GM21390 (cell line): ENCODE results near the gene LDLRAD4.
A peak's percentile ranks its signal among the peaks of the same experiment; 100 is the strongest.

Source experiments
- ATAC-seq: cut with Tn5 transposase; IDR thresholded peaks from one replicate; pipeline ENCODE4 v1.9.1; 2021; ENCODE audit not compliant: unreplicated experiment

The LDLRAD4 gene

DNA sequence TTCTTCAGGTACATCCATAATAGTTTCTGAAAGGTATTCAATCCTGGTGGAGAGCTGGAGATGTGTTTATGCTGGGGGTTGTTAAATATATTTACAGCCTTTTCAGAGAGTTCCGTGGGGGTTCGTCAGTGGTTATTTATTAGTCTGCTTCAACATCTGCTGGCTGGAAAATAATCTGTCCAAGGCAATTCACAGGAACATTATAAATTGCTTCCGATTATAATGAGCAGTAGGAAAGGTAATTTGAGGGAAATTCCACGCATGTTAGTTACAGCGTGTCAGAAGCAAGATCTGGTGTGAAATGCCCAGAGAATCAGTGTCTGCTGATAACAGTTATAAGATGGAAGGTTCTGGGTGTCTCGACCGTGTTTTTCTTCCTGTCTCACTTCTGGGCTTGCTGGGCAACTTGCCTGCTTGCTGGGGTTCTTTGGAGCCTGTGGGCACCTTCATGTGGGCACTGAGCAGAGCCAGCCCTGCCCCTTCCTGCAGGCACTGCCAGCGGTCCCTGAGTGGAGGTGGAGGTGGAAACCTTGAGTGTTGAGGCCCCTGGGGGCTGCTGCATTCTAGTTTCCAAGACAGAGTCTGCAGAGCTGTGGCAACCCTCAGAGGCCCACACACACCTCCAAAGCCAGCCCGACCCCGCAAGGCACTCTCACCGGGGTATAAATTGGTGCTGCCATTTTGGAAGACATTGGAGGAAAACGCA is 322.1 kb downstream of the LDLRAD4 start:
- ATAC-seq: no peak

DNA sequence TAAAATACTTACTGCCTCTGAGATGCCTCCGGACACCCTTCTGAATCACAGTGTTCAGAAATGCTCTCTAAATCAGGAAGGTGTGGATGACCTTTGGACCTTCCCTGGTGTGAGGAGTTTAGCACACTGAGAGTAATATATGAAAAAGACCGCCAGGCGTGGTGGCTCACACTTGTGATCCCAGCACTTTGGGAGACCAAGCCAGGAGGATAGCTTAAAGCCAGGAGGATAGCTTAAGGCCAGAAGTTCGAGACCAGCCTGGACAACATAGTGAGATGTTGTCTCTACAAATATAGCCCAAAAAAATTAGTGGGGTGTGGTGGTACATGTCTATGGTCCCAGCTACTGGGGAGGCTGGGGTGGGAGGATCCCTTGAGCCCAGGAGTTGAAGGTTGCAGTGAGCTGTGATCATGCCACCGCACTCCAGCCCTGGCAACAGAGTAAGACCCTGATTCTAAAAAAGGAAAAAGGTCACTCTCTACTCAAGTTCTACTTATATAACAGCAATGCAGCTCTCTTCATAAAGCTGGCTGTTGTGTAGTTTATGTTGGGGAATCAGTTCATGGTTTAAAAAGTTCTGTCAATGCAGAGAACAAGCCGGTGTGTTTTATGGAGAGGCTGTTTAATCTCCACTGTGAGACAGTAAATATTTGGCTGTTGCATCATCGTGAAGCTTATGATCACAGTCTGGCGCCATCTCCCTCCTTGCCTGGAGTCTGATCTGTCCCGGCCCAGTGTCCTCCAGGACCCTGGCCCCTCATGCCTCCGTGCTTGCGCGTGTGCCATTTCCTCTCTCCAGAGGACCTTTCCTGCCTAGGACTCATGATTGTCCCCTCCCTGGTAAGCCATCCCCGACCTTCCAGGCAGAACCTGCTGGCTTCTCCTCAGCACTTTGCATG is 323.3 kb downstream of the LDLRAD4 start:
- ATAC-seq: no peak

DNA sequence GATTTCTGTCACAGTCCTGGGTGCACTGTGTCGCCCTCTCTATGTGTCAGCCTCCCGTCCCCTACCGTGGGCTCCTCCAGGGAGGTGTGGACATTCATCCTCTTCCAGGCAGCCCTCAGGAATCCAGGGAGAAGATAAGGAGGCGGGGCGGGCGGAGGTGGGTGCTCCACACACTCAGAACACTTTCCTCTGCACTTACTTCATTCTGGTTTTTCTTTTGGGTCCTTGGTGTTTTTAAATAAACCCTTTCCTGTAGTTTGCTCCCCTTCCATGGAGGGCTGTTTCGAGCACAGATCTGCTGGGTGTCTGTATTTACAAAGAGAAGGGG is 323.9 kb downstream of the LDLRAD4 start:
- no peak for ATAC-seq

DNA sequence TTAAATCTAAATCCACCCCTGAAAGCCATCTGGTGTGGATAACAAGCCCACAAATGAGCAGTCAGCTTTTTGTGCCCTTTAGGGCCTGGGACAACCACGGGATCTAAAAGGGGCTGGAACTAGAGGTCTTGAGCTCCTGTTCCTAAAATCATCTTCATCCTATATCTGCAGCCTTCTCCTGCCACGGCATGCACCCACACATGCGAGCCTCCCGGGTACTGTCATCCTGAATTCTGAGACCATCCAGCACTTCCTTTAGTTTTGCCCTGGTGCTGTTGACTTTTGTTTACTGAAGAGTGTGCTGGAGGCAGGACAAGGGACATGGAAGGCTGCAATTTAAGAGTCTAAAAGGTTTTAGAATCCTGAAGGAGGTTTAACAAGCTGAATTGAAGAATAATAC is 324.6 kb downstream of the LDLRAD4 start:
- ATAC-seq: no peak

DNA sequence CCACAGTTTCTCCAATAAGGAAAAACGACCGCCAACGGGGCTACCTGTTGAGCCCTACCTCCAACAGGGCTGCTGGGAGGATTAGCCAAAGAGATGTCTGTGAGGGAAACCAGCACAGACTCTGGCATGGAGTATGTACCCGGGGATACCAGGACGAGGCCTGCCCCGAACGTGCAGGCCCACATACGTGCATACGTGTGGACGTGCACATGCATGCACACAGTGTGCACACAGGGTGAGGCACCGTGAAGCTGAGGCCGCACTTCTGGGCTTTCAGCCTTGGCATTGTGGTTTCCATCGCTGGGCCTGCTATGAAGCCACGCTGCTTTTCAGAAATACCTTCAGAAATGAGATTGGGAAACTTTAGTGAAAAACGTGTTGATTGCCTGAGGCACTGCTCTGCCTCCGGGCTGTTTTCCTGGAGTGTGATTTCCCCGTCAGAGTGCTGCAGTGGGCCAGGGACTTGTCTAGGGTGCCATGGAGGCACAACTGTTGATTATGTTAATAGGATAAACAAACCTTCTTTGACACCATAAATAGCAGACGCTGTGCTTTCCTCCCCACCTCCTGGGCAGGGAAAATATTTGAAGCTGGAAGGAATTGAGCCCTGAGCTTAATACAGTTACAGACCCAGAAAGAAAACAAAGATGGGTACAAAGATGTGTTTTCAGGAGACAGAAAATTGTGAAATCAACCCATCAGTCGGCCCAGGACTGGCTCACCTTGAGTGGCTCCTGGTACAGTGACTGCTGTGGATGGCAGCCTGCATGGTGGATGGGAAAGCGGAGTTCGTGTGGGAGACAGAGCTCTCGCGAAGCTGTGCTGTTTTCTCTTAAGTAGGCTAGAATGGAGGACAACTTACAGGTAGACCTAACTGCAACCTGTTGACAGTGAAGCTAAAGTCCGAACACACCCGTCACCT is 325.5 kb downstream of the LDLRAD4 start:
- no peak for ATAC-seq

DNA sequence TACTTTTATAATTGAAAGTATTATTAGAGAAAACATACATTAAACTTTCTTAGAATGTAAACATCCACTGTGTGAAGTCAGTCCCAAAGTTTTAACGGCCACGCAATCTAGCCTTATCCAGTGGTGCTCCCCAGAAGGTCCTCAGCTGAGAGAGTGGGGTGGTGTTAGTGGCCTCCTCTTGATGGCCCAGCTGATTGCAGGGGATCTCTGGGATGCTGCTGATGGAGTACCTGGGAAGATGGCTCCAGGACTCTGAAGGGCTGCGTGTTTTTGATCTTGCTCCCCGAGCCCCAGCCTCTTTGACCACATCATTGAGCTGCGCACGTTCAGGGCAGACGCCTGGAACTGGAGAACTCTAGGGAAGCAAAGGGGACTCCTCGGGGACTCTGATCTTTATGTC is 326.4 kb downstream of the LDLRAD4 start:
- ATAC-seq: no peak

DNA sequence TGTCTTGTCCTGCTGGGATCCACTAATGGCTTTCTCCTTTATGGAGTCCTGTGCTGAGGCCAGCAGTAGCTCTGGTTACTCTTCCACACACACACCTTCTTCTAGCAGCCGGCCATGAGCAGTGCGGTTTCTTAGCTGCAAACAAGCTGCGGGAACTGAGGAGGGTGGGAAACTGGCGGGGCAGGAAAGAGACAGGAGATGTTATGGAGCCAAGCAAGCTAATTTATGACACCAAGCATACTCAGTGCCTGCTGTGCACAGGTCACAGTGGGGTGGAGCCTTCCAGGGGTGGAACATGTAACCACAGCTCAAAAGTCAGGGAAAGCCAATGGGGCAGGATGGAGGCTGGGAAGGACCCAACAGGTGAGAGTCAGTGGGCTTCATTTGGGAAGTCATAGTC is 327.0 kb downstream of the LDLRAD4 start:
- no peak for ATAC-seq

DNA sequence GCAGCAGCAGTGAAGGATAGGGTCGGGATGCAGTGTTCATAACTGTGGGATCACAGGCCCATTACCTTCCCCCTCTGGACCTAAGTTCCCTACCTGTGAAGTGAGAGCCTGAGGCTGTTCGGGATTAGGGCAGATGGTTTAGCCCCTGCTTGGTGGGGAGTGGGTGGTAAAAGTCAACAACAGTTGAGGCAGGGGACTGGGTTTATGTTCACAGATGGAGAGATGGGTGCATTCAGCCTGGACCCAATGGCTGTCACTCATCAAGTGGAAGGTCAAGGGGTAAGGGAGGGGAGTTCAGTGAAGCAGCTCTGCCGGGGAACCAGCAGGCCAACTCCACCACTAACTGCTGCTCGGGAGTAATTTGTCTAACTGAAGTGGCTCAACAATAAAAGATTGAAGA is 327.4 kb downstream of the LDLRAD4 start:
- ATAC-seq: no peak

DNA sequence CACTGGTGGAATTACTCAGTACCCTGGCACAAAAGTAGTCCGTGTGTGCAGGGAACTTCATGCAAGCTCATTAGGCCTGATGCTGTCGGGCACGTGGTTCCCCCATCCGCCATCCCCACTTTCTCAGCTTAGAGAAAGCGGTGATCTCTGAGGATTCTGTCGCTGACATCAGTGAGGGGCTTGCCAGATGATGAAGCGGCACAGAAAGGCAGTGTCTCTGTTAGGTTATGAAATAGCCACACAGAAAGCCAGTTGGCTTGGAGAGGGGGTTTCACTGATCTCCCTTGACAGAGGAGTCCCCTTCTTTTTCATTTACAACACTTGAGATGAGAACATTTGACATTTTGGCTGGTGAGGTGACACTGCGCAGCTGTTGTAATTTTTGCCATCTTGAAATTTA is 328.1 kb downstream of the LDLRAD4 start:
- no peak for ATAC-seq

DNA sequence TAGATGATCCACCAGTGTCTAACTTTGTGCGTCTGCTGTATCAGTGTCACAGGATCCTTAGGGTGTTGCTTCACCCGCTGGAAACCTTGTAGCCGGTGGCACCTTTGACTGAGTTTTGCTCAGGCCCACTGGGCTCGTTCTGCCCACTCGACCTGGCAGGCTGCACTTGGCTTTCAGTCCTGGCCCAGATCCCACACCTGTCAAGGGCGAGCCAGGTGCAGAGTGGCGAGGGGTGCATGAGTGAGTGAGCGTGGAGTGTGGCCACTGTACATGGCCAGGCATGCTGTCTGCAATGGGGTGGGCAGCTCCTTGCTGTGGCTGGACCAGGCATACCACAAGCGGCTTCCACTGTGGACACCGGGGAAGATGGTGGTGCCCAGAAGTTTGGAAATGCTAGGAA is 328.8 kb downstream of the LDLRAD4 start:
- ATAC-seq: no peak

DNA sequence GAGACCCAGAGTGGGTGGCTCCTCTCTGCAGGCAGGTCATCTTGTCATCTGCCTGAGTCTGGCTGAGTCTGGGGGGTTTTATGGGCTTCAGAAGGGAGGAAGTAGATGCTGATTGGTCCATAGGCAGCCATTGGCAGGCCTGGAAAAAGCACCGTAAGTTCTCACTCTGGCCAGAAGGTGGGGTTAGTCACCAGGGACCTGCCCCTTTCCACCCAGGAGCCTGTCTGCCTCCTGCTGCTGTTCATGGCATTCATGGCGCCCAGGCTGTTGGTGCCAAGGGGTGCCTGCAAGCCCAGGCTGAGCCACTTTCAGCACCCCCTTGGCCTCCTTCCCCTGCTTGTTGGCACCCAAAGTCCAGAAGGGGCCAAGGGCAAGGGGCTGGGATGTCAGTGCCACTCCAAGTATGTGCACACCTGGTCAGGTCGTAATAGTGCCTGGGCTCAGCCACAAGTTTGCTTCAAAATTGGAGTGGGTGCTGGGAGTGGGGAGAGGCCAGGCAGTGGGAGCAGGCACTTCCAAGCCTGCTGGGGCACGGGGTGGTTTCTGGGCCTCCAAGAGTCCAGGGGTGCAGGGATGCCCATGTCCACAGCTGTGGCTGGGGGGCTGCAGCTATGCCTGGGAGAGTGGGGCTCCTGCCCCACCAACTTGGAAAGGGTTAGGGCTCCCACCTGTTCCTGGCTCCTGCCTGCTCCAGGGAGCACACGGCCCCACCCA is 329.7 kb downstream of the LDLRAD4 start:
- no peak for ATAC-seq

DNA sequence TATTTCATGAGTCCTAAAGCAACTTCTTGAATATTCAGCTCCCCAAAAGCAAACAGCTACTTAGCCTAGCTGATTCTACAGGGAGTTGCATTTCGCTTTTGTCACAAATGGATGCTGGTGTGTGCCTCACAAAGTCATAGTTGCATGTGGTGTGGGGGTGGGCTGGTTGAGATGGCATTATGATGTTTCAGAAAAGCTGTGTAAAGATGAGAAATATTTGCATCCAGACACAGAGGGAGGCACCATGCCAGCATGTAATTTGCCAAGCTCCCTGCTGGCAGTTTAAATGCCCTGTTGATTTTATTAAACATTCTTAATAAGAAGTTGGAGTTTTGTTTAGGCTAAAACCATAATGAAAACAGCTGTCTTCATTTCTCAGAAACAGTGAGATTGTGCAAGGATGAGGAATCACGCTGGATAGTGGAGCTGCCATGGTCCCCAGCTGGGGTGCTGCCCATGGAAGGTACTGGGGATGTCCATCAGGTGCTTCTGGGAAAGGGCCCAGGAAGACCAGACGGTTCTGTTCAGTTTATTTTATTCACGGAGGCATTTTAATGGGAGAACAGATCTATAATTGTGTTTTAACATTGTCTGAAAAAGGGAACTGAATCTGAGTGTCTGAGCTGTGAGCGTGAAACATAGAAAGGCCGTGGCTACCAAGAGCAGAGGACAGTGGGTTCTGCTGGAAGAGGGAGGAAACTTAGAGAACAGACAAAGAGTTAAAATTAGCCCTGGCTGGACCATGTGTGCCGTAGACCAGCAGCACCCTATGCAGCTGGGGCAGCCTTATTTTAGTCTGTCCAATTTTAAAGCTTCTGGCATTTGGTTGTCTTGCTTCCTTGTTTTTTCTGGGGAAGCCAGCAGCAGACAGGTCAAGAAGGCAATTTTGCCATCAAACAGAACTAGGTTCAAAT is 330.7 kb downstream of the LDLRAD4 start:
- ATAC-seq: peak; percentile 75

DNA sequence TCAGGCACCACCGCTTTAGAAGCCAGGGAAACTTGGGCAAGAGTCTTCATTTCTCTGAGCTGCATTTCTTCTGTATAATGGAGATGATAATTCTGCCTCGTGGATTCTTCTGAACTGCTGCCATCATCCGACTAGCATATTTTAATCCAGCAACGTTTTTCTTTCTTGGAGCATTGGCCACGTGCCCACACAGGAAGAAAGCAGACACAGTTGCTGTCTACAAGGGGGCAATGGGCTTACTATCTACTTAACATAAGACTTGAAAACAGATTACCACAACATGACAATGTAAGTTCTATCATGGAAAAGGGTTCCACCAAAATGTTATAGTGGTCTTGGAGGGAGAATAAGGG is 331.3 kb downstream of the LDLRAD4 start:
- ATAC-seq: no peak

DNA sequence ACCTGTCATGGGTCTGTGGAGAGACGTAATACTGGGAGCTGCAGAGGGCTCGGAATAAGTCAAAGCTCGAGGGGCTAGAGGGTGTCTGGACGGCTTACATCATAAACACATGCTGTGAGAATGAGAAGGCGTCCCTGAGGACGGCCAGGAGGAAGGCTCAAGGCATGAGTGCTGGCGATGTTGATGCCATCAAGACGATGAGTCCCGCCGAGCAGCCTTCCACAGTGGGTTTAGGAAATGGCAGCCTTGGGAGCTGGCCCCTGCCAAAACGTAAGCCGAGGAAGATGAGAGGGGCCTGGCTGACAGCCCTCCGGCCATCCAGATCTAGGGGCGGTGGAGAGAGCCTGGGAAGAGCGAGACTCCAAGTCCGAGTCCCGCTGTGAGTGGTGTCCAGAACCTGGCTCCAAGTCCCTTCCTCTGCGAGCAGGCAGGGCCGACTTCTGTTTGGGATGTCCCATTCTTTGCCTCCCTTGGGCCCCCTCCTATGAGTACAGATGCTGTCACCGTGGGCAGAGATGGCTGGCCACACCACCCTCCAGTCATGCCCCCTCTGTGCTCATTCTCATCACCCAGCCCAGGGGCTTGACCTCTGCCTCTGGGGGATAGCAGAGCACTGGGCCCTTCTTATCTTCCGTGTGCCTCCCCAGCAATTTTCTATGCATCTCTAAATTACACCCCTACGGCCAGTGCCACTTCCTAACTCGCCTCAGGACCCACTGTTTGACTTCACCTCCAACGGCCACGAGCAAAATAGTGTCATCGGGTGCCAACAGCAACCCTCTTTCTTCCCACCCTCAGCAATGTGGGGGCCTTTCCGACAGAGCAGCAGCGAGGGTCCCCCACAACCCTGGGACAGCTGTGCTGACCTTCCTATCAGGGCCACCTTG is 332.1 kb downstream of the LDLRAD4 start:
- no peak for ATAC-seq

DNA sequence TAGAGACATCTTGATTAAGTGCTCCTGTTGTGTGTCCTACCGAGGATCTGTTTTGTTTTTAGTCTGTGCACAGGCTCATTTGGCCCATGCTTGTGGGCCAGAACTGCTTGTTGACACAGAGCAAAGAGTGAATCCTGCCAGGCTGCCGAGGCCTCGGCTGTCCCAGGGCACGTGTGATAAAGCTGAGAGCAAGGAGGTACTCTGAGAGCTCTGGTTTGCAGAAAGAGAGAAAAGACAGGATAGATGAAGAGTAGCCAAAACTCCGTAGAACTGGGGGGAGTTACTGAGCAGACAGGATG is 332.7 kb downstream of the LDLRAD4 start:
- no peak for ATAC-seq

DNA sequence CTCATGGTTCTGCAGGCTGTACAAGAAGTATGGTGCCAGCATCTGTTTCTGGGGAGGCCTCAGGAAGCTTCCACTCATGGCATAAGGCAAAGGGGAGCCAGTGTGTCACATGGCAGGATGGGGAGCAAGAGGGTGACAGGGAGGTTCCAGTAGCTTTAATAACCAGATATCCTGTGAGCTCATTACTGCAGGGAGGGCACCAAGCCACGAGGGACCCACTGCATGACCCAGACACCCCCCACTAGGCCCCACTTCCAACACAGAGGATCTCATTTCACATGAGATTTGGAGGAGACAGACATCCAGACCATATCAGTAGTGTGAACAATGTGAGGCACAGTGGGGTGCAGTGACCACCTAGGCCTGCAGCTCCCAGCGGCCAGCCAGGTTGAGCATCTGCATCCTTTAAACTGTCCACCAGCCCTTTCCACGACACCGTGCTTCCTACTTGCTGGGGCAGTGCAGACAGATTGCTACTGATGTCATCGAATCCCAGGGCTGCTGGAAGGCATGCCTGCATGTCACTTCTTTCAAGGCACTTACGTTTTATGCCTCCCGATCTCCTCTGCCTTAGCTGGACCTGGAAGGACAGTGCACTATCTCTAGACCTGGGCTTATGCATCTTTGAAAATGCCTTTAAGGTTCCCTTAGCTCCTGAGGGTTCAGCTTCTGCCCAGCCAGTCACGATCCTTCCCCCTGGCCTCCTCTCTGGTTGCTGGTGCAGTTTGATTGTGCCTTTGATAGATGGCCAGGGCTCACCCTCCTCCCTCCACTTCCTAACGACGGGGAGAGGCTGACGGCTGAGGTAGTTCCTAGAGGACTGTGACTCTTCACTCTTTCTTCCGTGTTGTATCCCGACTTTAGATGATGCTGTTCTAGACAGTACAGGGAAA is 333.5 kb downstream of the LDLRAD4 start:
- ATAC-seq: no peak

DNA sequence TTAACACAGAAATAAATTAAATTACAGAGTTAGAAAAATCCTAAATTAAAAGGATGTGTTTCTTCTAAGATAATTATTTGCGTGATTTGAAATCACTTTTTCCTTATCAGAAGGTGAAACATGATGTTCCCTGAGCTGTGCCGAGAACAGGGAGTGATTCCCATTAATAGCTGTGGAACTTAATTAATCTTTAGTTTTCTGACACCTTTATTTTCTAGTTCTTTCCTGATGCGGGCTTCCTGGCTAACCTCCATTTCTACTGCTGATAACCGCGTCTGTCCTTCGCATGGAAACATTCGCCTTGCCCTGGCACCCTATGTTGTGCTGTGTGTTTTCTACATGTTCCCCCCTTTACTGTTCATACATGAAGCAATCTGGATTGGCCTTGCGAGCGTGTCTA is 334.9 kb downstream of the LDLRAD4 start:
- no peak for ATAC-seq

DNA sequence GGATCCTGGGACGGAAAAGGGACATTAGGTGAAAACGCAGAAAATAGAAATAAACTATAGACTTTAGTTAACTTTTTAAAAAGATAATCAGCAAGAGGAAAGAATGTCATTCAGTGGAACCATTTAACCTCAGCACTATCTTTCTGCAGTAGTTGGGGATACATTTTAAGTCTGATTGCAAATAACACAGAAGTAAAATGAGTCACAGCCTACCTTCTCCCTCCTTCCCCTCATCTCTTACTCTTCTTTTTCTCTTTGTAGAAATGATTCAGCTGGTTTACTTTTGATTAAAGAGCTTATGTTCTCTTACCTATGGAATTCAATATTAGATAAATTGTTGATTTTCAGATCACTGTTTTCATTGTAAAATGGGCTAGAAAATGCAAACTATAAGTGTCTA is 336.6 kb downstream of the LDLRAD4 start:
- ATAC-seq: no peak
